HEK293 (cell line): ENCODE results near the gene CFAP53.

Source experiments
- FEZF1 ChIP-seq: fragments of 450-650 bp; formaldehyde crosslinking; IDR thresholded peaks from 2 replicates; pipeline ENCODE4 v1.5.1; 2016; ENCODE audit warnings: missing biosample characterization, missing genetic modification characterization
- KLF10 ChIP-seq: fragments of 450-650 bp; IDR thresholded peaks from 2 replicates; pipeline ENCODE4 v1.5.1; 2018; ENCODE audit warnings: missing biosample characterization, mild to moderate bottlenecking, missing genetic modification characterization
- MZF1 ChIP-seq: fragments of 450-650 bp; formaldehyde crosslinking; IDR thresholded peaks from 2 replicates; pipeline ENCODE4 v1.5.1; 2017; ENCODE audit warnings: missing biosample characterization, missing genetic modification characterization, borderline replicate concordance
- PBX3 ChIP-seq: sonication (generic); formaldehyde crosslinking; IDR thresholded peaks from 2 replicates; pipeline ENCODE4 v1.8.1; 2022; ENCODE audit warnings: mild to moderate bottlenecking, moderate library complexity, missing genetic modification reagents
- ZBTB44 ChIP-seq: fragments of 450-650 bp; IDR thresholded peaks from 2 replicates; pipeline ENCODE4 v1.5.1; 2018; ENCODE audit warnings: missing biosample characterization, mild to moderate bottlenecking, missing genetic modification characterization
- ZFP3 ChIP-seq: fragments of 450-650 bp; formaldehyde crosslinking; IDR thresholded peaks from 2 replicates; pipeline ENCODE4 v1.5.1; 2016; ENCODE audit warnings: low read depth, missing biosample characterization, missing genetic modification characterization
- ZNF121 ChIP-seq: fragments of 450-650 bp; formaldehyde crosslinking; IDR thresholded peaks from 2 replicates; pipeline ENCODE4 v1.5.1; 2016; ENCODE audit warnings: missing biosample characterization, missing genetic modification characterization
- ZNF138 ChIP-seq: fragments of 450-650 bp; formaldehyde crosslinking; IDR thresholded peaks from 2 replicates; pipeline ENCODE4 v1.5.1; 2016; ENCODE audit warnings: missing biosample characterization, missing genetic modification characterization, borderline replicate concordance
- ZNF660 ChIP-seq: fragments of 450-650 bp; IDR thresholded peaks from 2 replicates; pipeline ENCODE4 v1.5.1; 2018; ENCODE audit warnings: missing biosample characterization, mild to moderate bottlenecking, missing genetic modification characterization
- ZNF707 ChIP-seq: fragments of 450-650 bp; formaldehyde crosslinking; IDR thresholded peaks from 2 replicates; pipeline ENCODE4 v1.5.1; 2016; ENCODE audit warnings: missing biosample characterization, missing genetic modification characterization
- TF ChIP-seq, protein P1 (sequence below): fragments of 450-650 bp; formaldehyde crosslinking; IDR thresholded peaks from 2 replicates; pipeline ENCODE4 v1.5.1; 2016; ENCODE audit warnings: missing biosample characterization, missing genetic modification characterization

- TF ChIP-seq, protein P1, sequence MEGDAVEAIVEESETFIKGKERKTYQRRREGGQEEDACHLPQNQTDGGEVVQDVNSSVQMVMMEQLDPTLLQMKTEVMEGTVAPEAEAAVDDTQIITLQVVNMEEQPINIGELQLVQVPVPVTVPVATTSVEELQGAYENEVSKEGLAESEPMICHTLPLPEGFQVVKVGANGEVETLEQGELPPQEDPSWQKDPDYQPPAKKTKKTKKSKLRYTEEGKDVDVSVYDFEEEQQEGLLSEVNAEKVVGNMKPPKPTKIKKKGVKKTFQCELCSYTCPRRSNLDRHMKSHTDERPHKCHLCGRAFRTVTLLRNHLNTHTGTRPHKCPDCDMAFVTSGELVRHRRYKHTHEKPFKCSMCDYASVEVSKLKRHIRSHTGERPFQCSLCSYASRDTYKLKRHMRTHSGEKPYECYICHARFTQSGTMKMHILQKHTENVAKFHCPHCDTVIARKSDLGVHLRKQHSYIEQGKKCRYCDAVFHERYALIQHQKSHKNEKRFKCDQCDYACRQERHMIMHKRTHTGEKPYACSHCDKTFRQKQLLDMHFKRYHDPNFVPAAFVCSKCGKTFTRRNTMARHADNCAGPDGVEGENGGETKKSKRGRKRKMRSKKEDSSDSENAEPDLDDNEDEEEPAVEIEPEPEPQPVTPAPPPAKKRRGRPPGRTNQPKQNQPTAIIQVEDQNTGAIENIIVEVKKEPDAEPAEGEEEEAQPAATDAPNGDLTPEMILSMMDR (tag by site-specific recombination), result no peak
- TF ChIP-seq ZNF138 (no peak), ZFP3 (tag by site-specific recombination) (no peak), FEZF1 (no peak), KLF10 (tag by site-specific recombination) (no peak), ZNF121 (no peak), MZF1 (tag by site-specific recombination) (no peak), PBX3 (no peak), ZNF707 (no peak), ZNF660 (tag by site-specific recombination) (no peak), ZBTB44 (no peak)
Measured at GRCh38 chr18:50311650-50312049, 45.4 kb upstream of the CFAP53 start.
